Left forelimb (tissue), 1 donor: ENCODE data around the gene SPTBN1.

Experiments used
- DNase-seq: peaks from one replicate; pipeline ENCODE4 v3.0.0-alpha.2; 2018; ENCODE audit warnings: low spot score

SPTBN1 gene

DNA sequence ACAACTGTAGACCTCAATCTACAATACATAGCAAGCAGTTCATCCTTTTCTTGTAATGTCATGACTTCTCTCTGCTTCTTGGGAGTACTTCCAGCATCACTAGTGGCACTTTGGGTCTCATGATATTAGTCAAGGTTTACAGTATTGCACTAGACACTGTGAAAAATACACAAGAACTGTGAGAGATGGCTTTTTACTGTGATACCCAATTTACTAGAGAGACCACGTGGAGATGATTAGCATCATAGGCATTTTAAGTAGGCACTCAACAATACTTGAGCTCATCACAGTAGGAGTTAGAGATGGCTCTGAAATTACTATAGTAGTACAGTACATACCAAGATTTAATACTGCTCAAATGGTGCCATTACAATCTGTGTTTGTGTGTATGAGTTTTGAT lies 154.6 kb downstream of the SPTBN1 start:
- no peak for DNase-seq

DNA sequence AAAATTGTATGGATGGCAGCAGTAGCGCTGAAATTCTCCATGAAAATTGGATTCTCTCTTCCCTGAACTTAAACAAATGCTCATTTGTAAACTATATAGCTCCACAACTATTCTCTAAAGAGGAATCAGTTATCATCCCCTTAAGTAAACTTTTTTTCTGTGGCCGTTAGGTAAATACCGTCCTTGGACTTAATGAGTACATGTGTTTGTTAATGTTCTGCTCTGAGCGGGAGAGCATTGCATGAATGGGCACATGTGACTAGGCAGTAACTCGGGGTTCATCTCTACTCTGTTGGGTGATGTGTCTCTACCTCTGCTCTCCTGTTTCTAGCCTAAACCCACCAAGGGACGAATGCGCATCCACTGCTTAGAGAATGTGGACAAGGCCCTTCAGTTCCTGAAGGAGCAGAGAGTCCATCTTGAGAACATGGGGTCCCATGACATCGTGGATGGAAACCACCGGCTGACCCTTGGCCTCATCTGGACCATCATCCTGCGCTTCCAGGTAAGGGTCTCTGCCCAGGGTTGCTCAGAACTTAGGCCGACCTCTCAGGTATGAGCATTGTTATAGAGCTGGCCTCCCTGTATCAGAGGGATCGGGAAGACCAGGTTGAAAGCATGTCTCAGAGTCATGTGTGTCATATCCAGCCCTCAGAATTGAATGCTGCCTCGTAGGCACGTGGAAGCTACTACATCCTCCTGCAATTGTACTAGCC lies 155.9 kb downstream of the SPTBN1 start:
- DNase-seq = no peak

GRCh38 chr2:54613386-54613785 lies 157.3 kb downstream of the SPTBN1 start:
- DNase-seq = no peak

DNA sequence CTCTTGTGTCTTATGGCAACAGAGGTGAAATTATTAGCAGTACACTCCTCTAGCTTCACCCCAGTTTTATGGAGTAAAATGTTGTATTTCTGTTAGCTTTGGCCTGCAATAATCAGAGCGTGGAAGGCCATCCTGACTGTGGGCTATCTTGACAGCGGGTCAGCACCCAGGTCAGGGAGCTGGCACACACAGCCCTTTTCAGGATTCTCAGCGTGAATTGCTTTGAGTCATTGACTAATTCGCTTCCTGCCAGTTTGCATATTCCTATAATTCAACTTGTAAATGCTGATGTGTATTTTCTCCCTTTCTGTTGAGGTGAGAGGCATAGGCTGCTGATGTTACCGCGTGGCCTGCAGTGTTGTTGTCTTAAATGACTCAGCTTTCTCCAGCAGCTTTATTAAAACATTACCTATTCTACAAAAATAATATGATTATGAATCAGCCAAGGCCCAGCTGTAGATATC lies 157.7 kb downstream of the SPTBN1 start:
- DNase-seq = no peak

GRCh38 chr2:54614819-54615218 lies 158.7 kb downstream of the SPTBN1 start:
- no peak for DNase-seq

DNA sequence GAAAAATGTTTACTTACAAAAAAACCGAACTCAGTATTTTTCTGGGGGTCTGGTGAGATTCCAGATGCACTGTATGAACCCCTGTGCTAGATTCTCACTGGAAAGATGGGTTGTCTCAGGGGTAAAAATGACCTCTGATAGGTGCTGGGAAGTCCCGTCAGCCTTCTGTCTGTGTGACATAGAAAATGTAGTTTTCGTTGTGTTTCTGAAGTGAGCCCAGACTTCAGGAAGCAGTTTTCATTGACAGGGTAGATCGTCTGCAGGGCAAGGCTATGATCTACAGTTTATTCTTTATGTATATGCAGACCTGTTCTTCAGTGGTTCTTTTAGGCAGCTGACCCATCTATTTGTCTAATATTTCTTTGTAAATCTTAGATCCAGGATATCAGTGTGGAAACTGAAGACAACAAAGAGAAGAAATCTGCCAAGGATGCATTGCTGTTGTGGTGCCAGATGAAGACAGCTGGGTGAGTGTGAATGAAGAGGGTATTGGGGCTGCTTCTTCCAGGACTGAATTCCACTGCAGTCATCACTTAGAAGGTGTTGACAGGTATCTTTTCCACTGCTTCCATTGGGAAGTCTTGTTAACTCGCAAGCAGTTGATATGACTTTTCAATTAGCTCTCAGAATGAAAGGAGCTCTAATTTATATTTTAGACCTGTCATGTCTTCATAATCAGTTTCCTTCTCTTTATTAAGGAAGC lies 159.9 kb downstream of the SPTBN1 start:
- DNase-seq = no peak

DNA sequence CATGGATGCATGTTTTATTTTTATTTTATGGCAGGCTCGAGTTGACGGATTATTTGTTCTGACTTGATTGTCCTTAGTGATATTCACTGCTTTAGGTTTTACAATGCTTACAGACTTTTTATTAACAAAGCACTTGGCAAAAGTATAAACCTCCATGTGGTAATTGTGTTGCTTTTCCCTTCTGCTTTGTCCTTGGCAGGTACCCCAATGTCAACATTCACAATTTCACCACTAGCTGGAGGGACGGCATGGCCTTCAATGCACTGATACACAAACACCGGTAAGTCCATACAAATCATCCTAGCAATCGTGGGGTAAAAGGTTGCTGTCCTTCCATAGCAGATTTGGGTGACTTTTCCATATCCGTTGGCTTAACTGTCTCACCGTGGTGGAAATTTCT lies 161.3 kb downstream of the SPTBN1 start:
- DNase-seq = no peak

- DNase-seq = no peak
Measured at GRCh38 chr2:54618646-54619565, 162.8 kb downstream of the SPTBN1 start.

DNA sequence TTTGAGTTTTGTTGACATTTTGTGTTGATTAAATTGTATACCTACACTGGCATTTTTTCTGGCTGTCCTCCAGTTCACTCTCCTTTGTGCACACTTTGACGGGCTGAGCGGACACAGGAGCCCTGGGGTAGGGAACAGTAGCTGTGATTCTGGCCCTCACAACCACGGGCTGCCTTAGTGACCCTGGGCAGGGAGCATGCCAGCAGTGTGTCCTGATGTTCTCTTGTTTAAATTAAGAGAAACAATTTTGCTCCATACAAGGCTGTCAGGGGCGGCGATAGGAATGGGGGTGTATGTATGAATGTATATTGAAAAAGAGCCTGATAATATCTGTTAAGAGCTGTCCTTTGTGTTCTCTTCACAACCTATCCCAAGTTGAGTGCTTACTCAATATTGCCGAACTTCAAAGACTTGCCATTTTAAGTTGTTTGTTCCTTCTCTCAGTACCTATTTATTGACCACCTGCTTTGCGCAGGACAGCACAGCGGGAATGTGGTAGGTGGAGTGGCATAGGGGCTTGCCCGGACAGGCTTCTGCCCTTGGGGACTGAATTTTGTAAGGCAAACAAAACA lies 163.6 kb downstream of the SPTBN1 start:
- DNase-seq = no peak

DNA sequence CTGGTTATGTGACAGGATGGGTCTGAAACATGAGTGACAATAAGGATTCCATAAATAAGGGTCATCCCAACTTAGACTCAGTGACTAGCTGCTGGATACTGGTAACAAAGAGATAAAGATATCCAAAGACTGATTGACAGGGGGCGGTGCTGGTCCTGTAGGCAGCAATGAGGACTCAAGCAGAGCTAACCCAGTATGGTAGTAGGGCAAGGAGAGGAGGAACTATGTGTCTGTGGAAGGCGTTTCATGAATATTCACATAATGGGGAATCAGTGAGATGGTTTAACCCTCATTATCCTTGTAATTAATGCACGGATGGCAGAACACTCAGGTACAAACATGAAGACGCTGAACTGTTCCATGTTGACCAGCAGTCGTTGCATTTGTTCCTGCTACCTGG lies 164.8 kb downstream of the SPTBN1 start:
- no peak for DNase-seq

DNA sequence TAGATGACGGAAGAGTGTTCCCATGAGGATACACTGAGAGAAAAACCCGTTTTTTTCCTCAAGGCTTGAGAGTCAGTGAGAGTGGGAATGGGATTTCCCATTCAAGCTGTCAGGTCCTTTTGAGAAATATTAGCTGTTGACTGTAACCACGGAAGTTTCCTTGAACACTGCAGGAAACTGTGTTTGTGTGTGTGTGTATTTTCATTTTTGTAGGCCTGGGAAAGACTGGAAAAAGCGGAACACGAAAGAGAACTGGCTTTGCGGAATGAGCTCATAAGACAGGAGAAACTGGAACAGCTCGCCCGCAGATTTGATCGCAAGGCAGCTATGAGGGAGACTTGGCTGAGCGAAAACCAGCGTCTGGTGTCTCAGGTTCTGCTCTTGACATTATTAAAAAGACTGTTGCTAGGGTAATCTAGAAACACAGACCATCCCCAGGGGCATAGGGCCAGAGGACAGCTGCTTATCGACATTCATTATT lies 168.5 kb downstream of the SPTBN1 start:
- peak; percentile 72 for DNase-seq

GRCh38 chr2:54626131-54626530 lies 170.0 kb downstream of the SPTBN1 start:
- no peak for DNase-seq

DNA sequence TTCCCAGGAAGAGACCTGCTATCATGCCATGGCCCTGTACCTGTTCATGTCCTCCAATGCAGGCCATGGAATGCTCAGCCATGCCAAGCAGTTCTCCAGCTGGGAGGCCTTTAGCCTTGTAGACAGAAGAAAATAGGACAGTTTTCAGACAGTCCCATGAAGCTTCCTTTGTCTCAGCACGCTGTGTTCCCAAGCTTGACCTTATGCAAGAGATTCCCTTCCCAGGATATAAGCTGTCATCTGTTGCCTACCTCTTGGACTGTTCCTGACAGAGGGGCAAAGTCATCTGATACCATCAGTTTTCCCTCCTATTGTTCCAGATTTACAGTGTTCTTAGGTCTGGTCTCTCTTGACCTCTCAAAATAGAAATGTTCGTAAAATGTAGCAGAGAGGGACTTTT lies 170.8 kb downstream of the SPTBN1 start:
- no peak for DNase-seq

DNA sequence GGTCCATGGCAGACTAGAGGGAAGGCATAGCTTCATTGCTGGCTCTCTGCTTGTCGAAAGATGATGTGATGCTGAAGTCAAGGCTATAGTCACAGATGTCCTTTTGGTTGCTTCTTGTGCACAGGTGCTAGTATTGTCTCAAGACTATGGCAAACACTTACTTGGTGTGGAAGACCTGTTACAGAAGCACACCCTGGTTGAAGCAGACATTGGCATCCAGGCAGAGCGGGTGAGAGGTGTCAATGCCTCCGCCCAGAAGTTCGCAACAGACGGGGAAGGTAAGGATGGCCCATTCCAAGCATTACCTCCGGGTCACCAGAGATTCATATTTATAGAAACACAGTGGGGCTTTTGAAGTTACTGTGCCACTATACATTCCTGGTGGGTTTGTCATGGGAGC lies 171.8 kb downstream of the SPTBN1 start:
- no peak for DNase-seq

GRCh38 chr2:54628418-54628817 lies 172.3 kb downstream of the SPTBN1 start:
- no peak for DNase-seq

- no peak for DNase-seq
Measured at GRCh38 chr2:54628957-54629356, 172.8 kb downstream of the SPTBN1 start.

- DNase-seq = no peak
Measured at GRCh38 chr2:54629390-54629789, 173.3 kb downstream of the SPTBN1 start.

DNA sequence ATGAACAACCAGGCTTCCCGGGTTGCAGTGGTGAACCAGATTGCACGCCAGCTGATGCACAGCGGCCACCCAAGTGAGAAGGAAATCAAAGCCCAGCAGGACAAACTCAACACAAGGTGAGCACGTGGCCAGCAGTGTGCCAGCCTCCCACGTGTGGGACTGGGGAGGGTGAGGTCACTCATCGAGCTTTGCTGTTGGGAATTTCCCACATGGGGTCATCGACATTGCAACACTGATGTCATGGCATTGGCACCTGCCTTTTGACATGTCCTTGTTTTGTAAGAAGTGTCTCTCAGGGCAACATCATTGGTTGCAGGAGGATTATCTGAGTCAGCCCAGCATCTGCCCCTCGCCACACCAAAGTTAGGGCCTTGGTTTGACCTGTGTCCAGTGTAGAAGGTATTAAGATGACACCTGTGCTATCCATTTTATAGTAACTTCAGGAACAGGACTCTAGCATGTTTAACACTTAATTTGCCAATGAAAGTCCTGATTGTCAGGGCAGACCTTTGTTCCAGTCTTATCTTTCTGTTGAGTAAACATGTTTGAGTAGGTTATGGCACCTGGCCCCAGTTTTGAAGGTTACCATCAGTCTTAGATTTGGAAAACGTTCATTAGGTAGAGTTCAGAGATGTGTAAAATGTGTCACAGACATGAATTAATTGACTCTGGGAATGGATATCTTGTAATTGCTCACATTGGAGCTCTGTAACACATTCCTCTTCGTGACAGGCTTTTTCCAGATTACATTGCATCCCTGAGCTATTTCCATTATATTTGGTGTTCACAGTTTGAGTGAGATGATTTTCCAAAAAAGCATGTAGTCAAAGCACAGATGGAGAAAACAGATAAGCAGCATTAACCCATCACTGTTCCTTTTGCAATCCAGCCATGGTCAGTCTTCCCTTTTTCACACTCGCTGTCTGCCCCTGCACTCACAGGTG lies 174.1 kb downstream of the SPTBN1 start:
- no peak for DNase-seq

- DNase-seq = no peak
Measured at GRCh38 chr2:54630858-54631497, 174.9 kb downstream of the SPTBN1 start.

- no peak for DNase-seq
Measured at GRCh38 chr2:54631755-54632154, 175.6 kb downstream of the SPTBN1 start.
